Measurements from ENCODE around the gene ZNF281. TPM values are rescaled to one million over a fixed set of nuclear protein-coding genes. Genes with fewer than 3 reads are reported as not detected.

ZNF281 gene
- total and polyA plus RNA-seq, 2 of the 4 experiments (the other 2 are of a cell fraction) = 7.0 to 37.5 TPM

- POLR2A ChIA-PET (ENCODE audit: unreplicated experiment) = no interaction called here
- H2AK9ac ChIP-seq (replicated peaks; ENCODE audit: low read depth, low read length, poor library complexity) = no peak overlapping the region
- no peak overlapping the region for H3K27ac ChIP-seq (ENCODE audit: insufficient read depth, low read length)
- no peak overlapping the region for H3K9ac ChIP-seq (ENCODE audit: low read depth, low read length)
- BruUV-seq (replicated peaks) = no TSS peak
- H3K27me3 ChIP-seq (ENCODE audit: control insufficient read depth, insufficient read depth, low read length) = no peaks in the 10 kb centered on the region
- peak overlapping the region; percentile 67; the same call in 2 of the 3 replicates for H2BK15ac ChIP-seq (ENCODE audit: low read depth, low read length)
- no peaks in the 10 kb centered on the region for H3K36me3 ChIP-seq (ENCODE audit: control insufficient read depth, insufficient read depth, low read length)
- H2AK5ac ChIP-seq (ENCODE audit: low read depth, low read length) = peak overlapping the region; percentile 83; the same call in 1 of the 2 replicates
- TF ChIP-seq MAFK (IDR thresholded peaks at IDR 0.05; ENCODE audit: low read depth, low read length) (no peak), MXI1 (IDR thresholded peaks at IDR 0.05; ENCODE audit: borderline replicate concordance, low read depth, low read length) (no peak), NFE2L2 (IDR thresholded peaks at IDR 0.05; ENCODE audit: low read depth, low read length) (no peak), CHD1 (IDR thresholded peaks at IDR 0.05; ENCODE audit: low read depth, low read length) (no peak), RFX5 (IDR thresholded peaks at IDR 0.05; ENCODE audit: low read depth, low read length) (no peak), SMC3 (IDR thresholded peaks at IDR 0.05; ENCODE audit: low read depth, low read length) (no peak), BHLHE40 (IDR thresholded peaks at IDR 0.05; ENCODE audit: low read depth, low read length) (no peak), FOS (IDR thresholded peaks at IDR 0.05; ENCODE audit: low read depth, low read length) (no peak), ELK1 (IDR thresholded peaks at IDR 0.05; ENCODE audit: borderline replicate concordance, low read depth, low read length) (no peak), RCOR1 (IDR thresholded peaks at IDR 0.05; ENCODE audit: insufficient replicate concordance, low read length) (no peak), CEBPB (IDR thresholded peaks at IDR 0.05; ENCODE audit: low read depth, low read length) (no peak), POLR2A (IDR thresholded peaks at IDR 0.05; ENCODE audit: low read depth, low read length) (no peak), RAD21 (IDR thresholded peaks at IDR 0.05; ENCODE audit: low read length) (no peak)
- TF ChIP-seq, protein P1, sequence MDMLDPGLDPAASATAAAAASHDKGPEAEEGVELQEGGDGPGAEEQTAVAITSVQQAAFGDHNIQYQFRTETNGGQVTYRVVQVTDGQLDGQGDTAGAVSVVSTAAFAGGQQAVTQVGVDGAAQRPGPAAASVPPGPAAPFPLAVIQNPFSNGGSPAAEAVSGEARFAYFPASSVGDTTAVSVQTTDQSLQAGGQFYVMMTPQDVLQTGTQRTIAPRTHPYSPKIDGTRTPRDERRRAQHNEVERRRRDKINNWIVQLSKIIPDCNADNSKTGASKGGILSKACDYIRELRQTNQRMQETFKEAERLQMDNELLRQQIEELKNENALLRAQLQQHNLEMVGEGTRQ (IDR thresholded peaks at IDR 0.05; ENCODE audit: low read depth, low read length) = no peak
- peaks cover 10% of the 10 kb centered on the region for H3K9me1 ChIP-seq (ENCODE audit: insufficient read depth, low read length)
- peak overlapping the region; percentile 91 for H2BK20ac ChIP-seq (ENCODE audit: low read depth, low read length)
- no peak overlapping the region for H4K5ac ChIP-seq (ENCODE audit: low read depth, low read length)
- peak overlapping the region; percentile 69 for H3K14ac ChIP-seq (replicated peaks; ENCODE audit: low read depth, low read length)
- in situ Hi-C loops (cut with MboI; ENCODE audit: low sequenced_read_pairs) (no loop called here), intact Hi-C loops (cut with micrococcal nuclease) (no loop called here), dilution Hi-C loops (cut with HindIII; ENCODE audit: low sequenced_read_pairs, unreplicated experiment) (no loop called here)
- H3K4me3 ChIP-seq (ENCODE audit: insufficient read depth, low read depth, low read length) = no peak overlapping the region
- CTCF ChIA-PET = no interaction called here
- H3K4me2 ChIP-seq (ENCODE audit: low read depth, low read length) = no peak overlapping the region
- peak overlapping the region in 1 of 2 experiments; percentile 20; a peak in 1 of 4 replicates for H4K8ac ChIP-seq (ENCODE audit: low read depth in 2 of 2, low read length in 2 of 2)
- H4K91ac ChIP-seq (ENCODE audit: insufficient read depth, low read depth, low read length) = peak overlapping the region; percentile 35
- H3K56ac ChIP-seq (ENCODE audit: extremely low read depth, insufficient read depth, low read length) = no peak overlapping the region
- ATAC-seq (ENCODE audit: low read depth) (no peak), DNase-seq (no peak)
- H3K23ac ChIP-seq (ENCODE audit: low read depth, low read length) = peak overlapping the region; percentile 54; the same call in 1 of the 2 replicates
- no peaks in the 10 kb centered on the region for H3K79me1 ChIP-seq (ENCODE audit: low read depth in 1 of 2, low read length in 2 of 2)
- no peaks in the 10 kb centered on the region for H4K20me1 ChIP-seq (ENCODE audit: insufficient read depth, low read length)
- H3K18ac ChIP-seq (ENCODE audit: low read depth, low read length) = 0 out of 2 replicates have a peak overlapping the region, but pooled peaks have one; percentile 35
- peak overlapping the region; percentile 71 for H2BK5ac ChIP-seq (ENCODE audit: low read depth, low read length, poor library complexity, severe bottlenecking)
- H3K4me1 ChIP-seq (ENCODE audit: control insufficient read depth, insufficient read depth, low read length) = peaks cover 6% of the 10 kb centered on the region
- H2BK120ac ChIP-seq (ENCODE audit: low read depth, low read length) = peak overlapping the region; percentile 89
- no peak overlapping the region for H2AFZ ChIP-seq (replicated peaks; ENCODE audit: low read length, poor library complexity)
- WGBS, 2 experiments (ENCODE audit: extremely low coverage in 2 of 2, insufficient read length in 1 of 2) = no CpG with 5 or more reads among the region's 5 CpGs
- peak overlapping the region; percentile 59 for H3K4ac ChIP-seq (ENCODE audit: low read depth, low read length)
- no peaks in the 10 kb centered on the region for H3K9me3 ChIP-seq (ENCODE audit: control insufficient read depth, insufficient read depth, low read length)
Measured at GRCh38 chr1:200427744-200428143, 17.9 kb upstream of the ZNF281 start.
